ENCODE measurements around the gene SCAMP2.
"Not testable (repeated sequence)": the region's sequence is repeated elsewhere in the genome, so short reads cannot be mapped to it uniquely, and the experiment has no call there.

SCAMP2 gene

GRCh38 chr15:74890665-74890960, 17.4 kb upstream of the SCAMP2 start:
- no peak for DNase-seq (ENCODE audit: low read depth)

- peak; percentile 36 for DNase-seq (ENCODE audit: low read depth)
Measured at GRCh38 chr15:74889883-74890664, 16.9 kb upstream of the SCAMP2 start, which contains the start of gene MPI. Gene MPI, plus strand, starts transcription at chr15:74890042. Its CDS starts 32 bp downstream, at chr15:74890074.

DNA sequence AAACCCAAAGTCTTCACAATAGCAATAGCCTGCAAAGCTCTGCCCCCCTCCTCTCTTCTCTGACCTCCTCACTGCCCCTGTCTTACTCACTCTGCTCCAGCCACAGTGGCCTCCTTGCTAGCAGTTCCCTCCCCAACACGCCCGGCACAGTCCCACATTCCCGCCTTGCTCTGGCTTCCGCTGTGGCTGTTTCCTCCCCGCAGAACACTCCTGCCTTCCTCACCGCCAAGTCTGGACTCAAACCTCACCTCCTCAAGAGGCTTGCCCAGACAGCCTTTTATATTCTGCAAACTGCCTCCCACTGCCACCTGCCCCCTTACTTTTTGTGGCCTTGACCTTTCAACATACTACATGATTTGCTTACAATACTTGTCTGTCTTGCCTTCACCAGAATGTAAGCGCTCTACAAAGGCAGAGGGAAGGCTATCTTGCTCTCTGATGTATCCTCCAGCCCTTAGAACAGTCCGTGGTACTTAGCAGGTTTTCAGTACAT, 16.3 kb upstream of the SCAMP2 start:
- DNase-seq (ENCODE audit: low read depth) = no peak

DNA sequence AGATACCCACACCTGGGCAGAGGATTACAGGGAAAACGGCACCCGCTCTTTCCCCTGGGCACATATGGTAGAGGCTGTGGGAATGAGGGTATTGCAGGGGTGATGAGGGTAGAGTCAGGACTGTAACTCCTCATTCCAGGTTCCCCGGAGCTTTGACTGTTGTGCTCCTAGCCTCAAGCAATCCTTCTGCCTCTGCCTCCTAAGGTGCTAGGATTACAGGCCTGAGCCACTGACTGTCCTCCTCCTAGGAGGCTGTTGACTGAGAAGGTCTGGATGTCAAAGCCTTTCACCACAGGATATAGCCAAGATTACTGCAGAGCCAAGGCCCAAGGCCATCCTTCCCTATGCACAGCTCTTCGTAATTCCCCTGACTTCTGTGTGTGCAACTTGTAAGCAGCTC, 15.6 kb upstream of the SCAMP2 start:
- DNase-seq (ENCODE audit: low read depth) = no peak

- DNase-seq (ENCODE audit: low read depth) = not testable (repeated sequence)
Measured at GRCh38 chr15:74887537-74888193, 14.5 kb upstream of the SCAMP2 start.

GRCh38 chr15:74885461-74885860, 12.3 kb upstream of the SCAMP2 start:
- no peak for DNase-seq (ENCODE audit: low read depth)

DNA sequence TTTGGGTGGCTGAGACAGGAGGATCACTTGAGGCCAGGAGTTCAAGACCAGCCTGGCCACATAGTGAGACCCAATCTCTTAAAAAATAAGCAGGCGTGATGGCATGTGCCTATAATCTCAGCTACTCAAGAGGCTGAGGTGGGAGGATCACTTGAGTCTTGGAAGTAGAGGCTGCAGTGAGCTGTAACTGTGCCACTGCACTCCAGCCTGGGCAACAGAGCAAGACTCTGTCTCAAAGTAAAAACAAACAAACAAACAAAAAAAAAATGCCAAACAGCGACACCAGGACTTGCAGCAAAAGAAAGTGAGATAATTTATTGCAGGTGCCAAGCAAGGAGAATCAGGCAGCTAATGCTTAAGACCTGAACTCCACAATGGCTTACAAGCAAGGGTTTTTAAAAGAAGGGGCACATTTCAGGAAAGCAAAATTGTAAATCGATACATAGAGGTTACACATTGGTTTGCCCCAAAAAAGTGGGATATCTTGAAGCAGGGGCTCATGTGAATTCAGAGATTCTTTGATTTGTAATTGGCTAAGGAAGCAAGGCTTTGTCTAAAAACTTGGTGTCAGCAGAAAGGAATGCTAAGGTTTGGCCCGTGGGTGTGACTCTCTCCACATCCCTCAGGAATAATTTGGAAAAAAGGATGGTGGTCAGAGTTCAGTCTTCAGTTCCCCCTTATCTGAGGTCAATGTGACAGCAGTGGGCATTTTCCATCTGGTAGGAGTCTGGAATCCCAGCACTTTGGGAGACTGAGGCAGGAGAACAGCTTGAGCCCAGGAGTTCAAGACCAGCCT, 11.5 kb upstream of the SCAMP2 start:
- no peak for DNase-seq (ENCODE audit: low read depth)

DNA sequence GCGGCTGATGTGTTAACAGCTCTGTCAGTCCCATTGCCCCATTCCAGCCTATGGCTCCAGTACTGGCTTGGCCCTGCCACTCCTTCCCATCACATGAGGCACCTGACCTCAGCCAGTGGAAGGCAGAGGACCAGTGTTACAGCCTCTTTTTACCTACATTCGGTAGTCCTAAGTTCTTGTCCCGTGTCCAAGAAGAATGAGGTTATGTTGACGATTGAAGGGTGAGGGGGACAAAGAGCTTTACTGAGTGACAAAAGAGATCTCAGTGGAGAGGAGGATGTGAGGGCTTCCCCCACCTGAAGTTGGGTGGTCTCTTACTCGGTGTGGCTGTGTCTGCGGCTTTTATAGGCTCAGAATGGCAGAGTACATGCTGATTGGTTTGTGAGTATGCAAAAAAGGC, 9.4 kb upstream of the SCAMP2 start:
- DNase-seq (ENCODE audit: low read depth) = no peak

DNA sequence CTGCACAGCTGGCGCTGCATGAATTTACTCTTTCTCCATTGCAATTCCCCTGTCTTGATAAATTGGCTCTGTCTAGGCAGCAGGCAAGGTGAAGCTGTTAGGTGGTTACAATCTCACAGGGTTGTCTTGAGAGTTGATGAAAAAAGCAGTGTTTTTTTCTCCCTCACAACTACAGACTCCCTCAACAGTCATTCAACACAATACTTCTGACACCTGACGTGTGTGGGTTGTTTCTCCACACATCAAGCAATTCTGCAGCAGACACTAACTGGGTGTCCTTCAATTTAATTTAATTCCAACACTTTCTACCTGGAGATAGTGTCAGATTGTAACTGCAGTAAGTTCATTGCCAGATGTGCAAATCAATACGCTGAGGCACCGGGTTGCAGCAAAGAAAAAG, 5.1 kb upstream of the SCAMP2 start:
- DNase-seq (ENCODE audit: low read depth) = no peak

GRCh38 chr15:74873756-74874424, 725 bp upstream of the SCAMP2 start:
- DNase-seq (ENCODE audit: low read depth) = no peak

- no peak for DNase-seq (ENCODE audit: low read depth)
Measured at GRCh38 chr15:74872702-74873035, 496 bp downstream of the SCAMP2 start.

GRCh38 chr15:74870436-74871215, 2.5 kb downstream of the SCAMP2 start:
- DNase-seq (ENCODE audit: low read depth) = no peak

DNA sequence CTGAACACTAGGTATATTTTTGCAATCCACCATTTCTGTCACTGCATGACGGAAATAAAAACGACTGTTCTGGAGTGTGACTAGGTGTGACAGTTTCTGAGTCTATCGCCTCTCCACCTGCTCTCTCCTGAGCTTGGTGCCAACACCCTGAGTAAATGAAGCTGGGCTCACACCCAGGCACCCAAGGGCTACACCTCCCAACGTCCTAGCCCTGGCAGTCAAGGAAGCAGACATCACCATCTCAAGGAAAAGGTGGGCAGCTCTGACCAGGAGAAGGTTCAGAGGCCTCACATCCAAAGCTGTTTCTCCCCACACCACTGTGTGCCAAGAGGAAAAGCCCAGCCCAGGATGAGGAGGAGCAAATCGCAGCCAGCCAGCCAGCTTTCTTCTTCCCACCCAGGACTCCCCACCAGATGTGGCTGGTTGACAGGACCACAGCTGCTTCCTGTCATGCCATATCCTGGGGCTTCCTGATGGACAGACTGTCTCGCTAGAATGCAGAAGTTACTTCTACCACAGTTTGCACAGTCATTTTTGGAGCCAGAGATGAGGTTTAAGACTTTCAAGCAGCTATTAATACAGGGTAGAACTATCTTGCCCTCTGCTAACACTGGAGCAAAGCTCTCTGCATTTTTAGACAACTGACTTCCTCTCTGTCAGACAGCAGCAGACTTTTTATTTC, 3.3 kb downstream of the SCAMP2 start:
- no peak for DNase-seq (ENCODE audit: low read depth)

DNA sequence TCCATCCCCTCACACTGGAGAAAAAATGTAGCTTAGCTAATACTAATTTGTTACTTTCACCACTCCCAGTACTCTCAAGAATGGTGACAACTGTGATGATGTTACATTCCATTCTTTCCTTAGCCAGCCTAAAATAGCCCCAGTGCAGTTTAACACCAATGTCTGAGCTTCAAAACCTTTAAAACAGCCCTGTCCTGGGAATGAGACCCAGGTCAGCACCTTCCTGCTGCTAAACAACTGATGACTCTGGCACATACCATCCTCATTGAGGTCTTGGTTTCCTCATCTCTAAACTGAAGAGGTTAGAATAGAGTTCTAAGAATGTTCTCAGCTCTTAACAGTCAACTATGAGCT, 3.8 kb downstream of the SCAMP2 start:
- no peak for DNase-seq (ENCODE audit: low read depth)

DNA sequence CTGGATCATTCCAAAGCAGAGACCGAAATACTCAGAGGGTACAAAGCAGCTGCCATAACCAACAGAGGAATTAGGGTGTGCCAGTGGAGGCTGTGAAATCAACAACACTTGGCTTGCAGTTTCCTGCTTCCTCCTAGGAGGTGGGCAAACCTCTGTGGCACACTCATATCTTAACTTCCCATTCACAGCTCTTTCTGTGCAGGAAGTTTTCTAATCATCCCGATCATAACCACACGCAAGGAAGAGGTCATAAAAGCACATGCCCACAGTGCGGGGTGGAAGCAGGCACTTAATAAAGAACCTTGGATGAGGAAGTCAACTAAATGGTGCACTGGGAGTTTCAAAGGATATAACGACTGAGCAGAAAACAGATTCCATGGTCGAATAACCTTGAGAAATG, 5.1 kb downstream of the SCAMP2 start:
- no peak for DNase-seq (ENCODE audit: low read depth)

GRCh38 chr15:74867466-74868038, 5.6 kb downstream of the SCAMP2 start:
- DNase-seq (ENCODE audit: low read depth) = no peak

DNA sequence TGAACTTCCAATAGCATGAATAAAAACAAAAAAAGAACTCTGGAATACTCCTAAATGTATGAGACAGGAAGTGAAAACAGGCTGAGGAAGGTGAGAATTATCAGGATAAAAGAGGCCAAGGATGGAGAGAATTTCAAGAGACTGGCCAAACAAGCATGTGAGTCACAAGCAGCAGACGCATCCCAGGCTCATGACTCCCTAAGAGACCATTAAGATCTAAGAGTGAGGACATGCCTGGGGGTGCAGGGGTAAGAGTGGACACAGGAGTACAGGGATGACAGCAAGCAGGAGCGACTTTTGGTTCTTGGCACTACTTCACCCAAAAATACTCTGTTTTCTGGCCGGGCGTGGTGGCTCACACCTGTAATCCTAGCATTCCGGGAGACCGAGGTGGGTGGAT, 7.1 kb downstream of the SCAMP2 start:
- DNase-seq (ENCODE audit: low read depth) = no peak

- DNase-seq (ENCODE audit: low read depth) = no peak
Measured at GRCh38 chr15:74865316-74865715, 7.8 kb downstream of the SCAMP2 start.

DNA sequence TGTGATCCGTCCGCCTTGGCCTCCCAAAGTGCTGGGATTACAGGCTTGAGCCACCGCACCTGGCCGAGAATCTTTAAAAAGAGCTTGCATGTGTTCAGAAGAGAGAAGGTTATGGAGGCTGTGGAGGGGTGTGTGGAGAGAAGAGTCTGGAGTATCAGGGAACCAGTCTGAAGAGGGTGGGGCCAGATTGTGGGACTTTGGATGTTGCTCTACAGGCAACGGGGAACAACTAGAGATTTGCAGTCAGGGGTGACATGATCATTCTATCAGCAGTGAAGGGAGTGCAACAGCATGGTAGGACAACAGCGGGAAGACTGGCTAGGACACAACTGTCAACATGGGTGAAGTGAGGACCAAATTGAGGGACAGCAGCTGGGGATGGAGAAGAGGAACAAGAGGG, 8.9 kb downstream of the SCAMP2 start:
- no peak for DNase-seq (ENCODE audit: low read depth)

DNA sequence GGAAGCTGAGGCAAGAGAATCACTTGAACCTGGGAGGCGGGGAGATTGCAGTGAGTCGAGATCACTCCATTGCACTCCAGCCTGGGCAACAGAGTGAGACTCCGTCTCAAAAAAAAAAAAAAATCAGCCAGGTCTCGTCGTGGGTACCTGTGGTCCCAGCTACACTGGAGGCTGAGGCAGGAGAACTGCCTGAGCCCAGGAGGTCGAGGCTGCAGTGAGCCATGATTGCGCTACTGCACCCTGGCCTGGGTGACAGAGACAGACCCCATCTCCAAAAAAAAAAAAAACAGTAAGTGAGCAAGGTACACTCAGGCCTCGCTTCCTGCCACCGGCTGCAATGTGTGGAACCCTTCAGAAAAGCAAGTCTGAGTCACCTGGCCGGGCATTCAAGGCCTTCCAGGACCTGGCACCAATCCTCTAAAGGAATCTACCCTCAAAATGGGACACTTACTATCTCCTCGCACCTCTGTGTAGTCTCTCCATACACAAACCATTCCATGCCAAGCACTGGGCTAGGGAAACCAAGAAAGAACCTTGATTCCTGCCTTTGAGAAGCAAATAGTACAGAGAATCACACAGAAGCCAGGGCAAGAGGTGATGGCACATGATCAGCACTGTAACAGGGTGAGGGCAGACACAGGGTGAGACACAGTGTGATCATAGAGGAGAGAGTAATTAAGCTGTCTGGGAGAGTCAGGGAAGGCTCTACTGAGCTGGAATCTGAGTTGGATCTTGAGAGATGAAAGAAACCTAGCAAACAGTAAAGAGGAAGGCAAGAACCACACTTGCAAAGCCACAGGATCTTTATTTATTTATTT, 9.7 kb downstream of the SCAMP2 start:
- no peak for DNase-seq (ENCODE audit: low read depth)

All from fibroblast of the conjunctiva (primary cell).